Stimulated activated CD8-positive, alpha-beta memory T cell treated with anti-CD3 and anti-CD28 coated beads, Interleukin-15, amount 100 ng/mL, for 1 hour (primary cell): ENCODE data around the gene NELFE.
A peak's percentile ranks its signal among the peaks of the same experiment; 100 is the strongest.

ENCODE experiments used
- DNase-seq: peaks from one replicate; pipeline ENCODE4 v3.0.0-alpha.2; 2020; ENCODE audit warnings: low read depth

NELFE gene

GRCh38 chr6:31972709-31973350 is 14.1 kb upstream of the NELFE start:
- DNase-seq, result no peak

- peak; percentile 95 for DNase-seq
Observed at GRCh38 chr6:31971993-31972708, 13.4 kb upstream of the NELFE start, which contains the start of gene DXO. Gene DXO, minus strand, starts transcription at chr6:31972138. Its CDS starts 463 bp downstream, at chr6:31971675.

GRCh38 chr6:31971279-31971992 is 12.7 kb upstream of the NELFE start:
- no peak for DNase-seq

GRCh38 chr6:31970604-31971271 is 12.0 kb upstream of the NELFE start:
- DNase-seq, result no peak

- DNase-seq, result no peak
Observed at GRCh38 chr6:31969712-31970603, 11.2 kb upstream of the NELFE start.

- DNase-seq, result no peak
Observed at GRCh38 chr6:31968791-31969711, 10.3 kb upstream of the NELFE start.

GRCh38 chr6:31968326-31968725 is 9.6 kb upstream of the NELFE start:
- DNase-seq, result no peak

- DNase-seq, result no peak
Observed at GRCh38 chr6:31967926-31968320, 9.2 kb upstream of the NELFE start.

- DNase-seq, result no peak
Observed at GRCh38 chr6:31966997-31967925, 8.5 kb upstream of the NELFE start.

- no peak for DNase-seq
Observed at GRCh38 chr6:31966506-31966905, 7.7 kb upstream of the NELFE start.

- DNase-seq, result no peak
Observed at GRCh38 chr6:31965700-31966099, 6.9 kb upstream of the NELFE start.

- DNase-seq, result no peak
Observed at GRCh38 chr6:31963921-31964320, 5.2 kb upstream of the NELFE start.

- no peak for DNase-seq
Observed at GRCh38 chr6:31961616-31962015, 2.8 kb upstream of the NELFE start.

- no peak for DNase-seq
Observed at GRCh38 chr6:31958412-31958740, 395 bp downstream of the NELFE start.

GRCh38 chr6:31956796-31957195 is 2.0 kb downstream of the NELFE start:
- DNase-seq, result no peak

- no peak for DNase-seq
Observed at GRCh38 chr6:31954511-31954910, 4.3 kb downstream of the NELFE start.

- no peak for DNase-seq
Observed at GRCh38 chr6:31952890-31953289, 5.9 kb downstream of the NELFE start.

GRCh38 chr6:31952140-31952805 is 6.5 kb downstream of the NELFE start:
- no peak for DNase-seq
